K562 (cell line): Measurements from ENCODE around the gene DRC1. TPM values are rescaled to one million over a fixed set of nuclear protein-coding genes. Genes with fewer than 3 reads are reported as not detected.
A peak's percentile ranks its signal among the peaks of the same experiment; 100 is the strongest.

Experiments used
- ARNT ChIP-seq, 2 experiments: fragments of 450-650 bp; IDR thresholded peaks; 2 replicates each; pipeline ENCODE4 v1.6.1; 2016; ENCODE audit warnings: mild to moderate bottlenecking in 1 of 2
- BCL6 ChIP-seq: fragments of 250-450 bp; sonication (Bioruptor Pico); IDR thresholded peaks from 2 replicates; pipeline ENCODE4 v1.4.0; 2020
- CHD1 ChIP-seq: fragments of 200-600 bp; sonication (generic); IDR thresholded peaks from one replicate; pipeline ENCODE4 v1.6.1; 2012; ENCODE audit warnings: mild to moderate bottlenecking, moderate library complexity, low read length, inconsistent platforms
- CHD2 ChIP-seq: IDR thresholded peaks from 2 replicates; pipeline ENCODE4 v1.6.1; 2011; ENCODE audit warnings: low read depth, low read length
- FOXJ2 ChIP-seq: fragments of 200-800 bp; sonication (Bioruptor generic); IDR thresholded peaks from 2 replicates; pipeline ENCODE4 v1.6.1; 2016; ENCODE audit warnings: missing genetic modification characterization, missing compliant biosample characterization
- FOXK2 ChIP-seq, 2 experiments: fragments of 450-650 bp; IDR thresholded peaks in 1 of 2; conservative IDR thresholded peaks in 1 of 2; 2 replicates each; pipeline ENCODE4 v1.6.1; 2016; ENCODE audit warnings: low read depth in 2 of 2, mild to moderate bottlenecking in 1 of 2
- IFI16 ChIP-seq: fragments of 250-450 bp; sonication (Bioruptor Pico); IDR thresholded peaks from 2 replicates; pipeline ENCODE4 v2.1.2; 2022; ENCODE audit warnings: mild to moderate bottlenecking, inconsistent platforms
- MYC ChIP-seq, 2 experiments: fragments of 250-450 bp in 1 of 2; sonication (Bioruptor Pico) in 1 of 2; IDR thresholded peaks; 2 replicates each; pipeline versions ENCODE4 v1.5.1 to v1.6.1; 2012 to 2021; ENCODE audit warnings: low read depth in 2 of 2, borderline replicate concordance in 1 of 2, improper control_type of control experiment in 1 of 2, low read length in 1 of 2, mild to moderate bottlenecking in 1 of 2, moderate library complexity in 1 of 2
- NELFE ChIP-seq: IDR thresholded peaks from 2 replicates; pipeline ENCODE4 v1.6.1; 2011; ENCODE audit warnings: mild to moderate bottlenecking; ENCODE audit not compliant: insufficient read depth, insufficient read length
- NFRKB ChIP-seq: fragments of 450-650 bp; IDR thresholded peaks from 2 replicates; pipeline ENCODE4 v1.6.1; 2016; ENCODE audit warnings: low read depth
- NR2F6 ChIP-seq: fragments of 450-650 bp; formaldehyde crosslinking; IDR thresholded peaks from 2 replicates; pipeline ENCODE4 v1.4.0; 2020; ENCODE audit warnings: mild to moderate bottlenecking
- POLR2H ChIP-seq: IDR thresholded peaks from 2 replicates; pipeline ENCODE4 v1.6.1; 2016; ENCODE audit warnings: missing genetic modification characterization, low read depth, mild to moderate bottlenecking, control low read depth, missing compliant biosample characterization, moderate library complexity
- SAFB ChIP-seq: fragments of 200-400 bp; formaldehyde crosslinking; IDR thresholded peaks from 2 replicates; pipeline ENCODE4 v1.6.1; 2017; ENCODE audit warnings: low read depth, low read length, borderline replicate concordance
- SNIP1 ChIP-seq: fragments of 450-650 bp; IDR thresholded peaks from 2 replicates; pipeline ENCODE4 v1.7.1; 2017; ENCODE audit warnings: low read depth, mild to moderate bottlenecking
- TAL1 ChIP-seq: fragments of 450-650 bp; IDR thresholded peaks from 2 replicates; pipeline ENCODE4 v1.6.1; 2016; ENCODE audit warnings: mild to moderate bottlenecking
- ZBED1 ChIP-seq: IDR thresholded peaks from 2 replicates; pipeline ENCODE4 v1.6.1; 2014
- ZBTB7A ChIP-seq: IDR thresholded peaks from 2 replicates; pipeline ENCODE4 v1.6.1; 2011; ENCODE audit warnings: low read depth, mild to moderate bottlenecking, low read length, moderate library complexity, borderline replicate concordance; ENCODE audit not compliant: control insufficient read depth
- ZC3H8 ChIP-seq: fragments of 450-650 bp; IDR thresholded peaks from 2 replicates; pipeline ENCODE4 v1.6.1; 2017
- ZKSCAN8 ChIP-seq: fragments of 200-800 bp; sonication (Bioruptor generic); IDR thresholded peaks from 2 replicates; pipeline ENCODE4 v1.6.1; 2016; ENCODE audit warnings: missing genetic modification characterization, missing compliant biosample characterization
- ZNF121 ChIP-seq: sonication (generic); formaldehyde crosslinking; conservative IDR thresholded peaks from 2 replicates; pipeline ENCODE4 v1.8.0; 2022; ENCODE audit warnings: missing genetic modification reagents
- ZNF280A ChIP-seq: fragments of 450-650 bp; IDR thresholded peaks from 2 replicates; pipeline ENCODE4 v1.6.1; 2018; ENCODE audit warnings: mild to moderate bottlenecking, low read depth; ENCODE audit not compliant: partially characterized antibody
- ZNF280B ChIP-seq: fragments of 250-450 bp; sonication (Bioruptor Pico); IDR thresholded peaks from 2 replicates; pipeline ENCODE4 v1.5.1; 2021; ENCODE audit warnings: mild to moderate bottlenecking
- ZNF57 ChIP-seq: fragments of 450-650 bp; formaldehyde crosslinking; IDR thresholded peaks from 2 replicates; pipeline ENCODE4 v1.4.0; 2020; ENCODE audit warnings: mild to moderate bottlenecking, moderate library complexity
- ZNF696 ChIP-seq: fragments of 250-450 bp; sonication (Bioruptor Pico); conservative IDR thresholded peaks from 2 replicates; pipeline ENCODE4 v1.4.0; 2020; ENCODE audit warnings: mild to moderate bottlenecking, moderate library complexity
- polyA plus RNA-seq, 8 experiments: library from polyadenylated mRNA; depleted of rRNA in 4 of 8; stranded (reverse) in 5 of 8; unstranded in 3 of 8; fragments of >200 nt; fragmentation: Nextera tagmentation in 2 of 8; fragmentation: Illumina TruSeq in 1 of 8; extraction: Ambion mirVana in 2 of 8; extraction: Trizol in 1 of 8; gene quantifications; 2 replicates each; pipeline versions ENCODE4 v1.2.1 to v1.2.3, GENCODE V29; 2011 to 2014; ENCODE audit warnings: inconsistent platforms in 1 of 8, missing spikeins in 1 of 8
- total RNA-seq, 7 experiments: library from RNA; depleted of rRNA in 6 of 7; stranded (reverse); fragments of >200 nt in 6 of 7; fragmentation: Illumina TruSeq in 2 of 7; extraction: Trizol in 2 of 7; gene quantifications; 2 replicates each; pipeline versions ENCODE4 v1.2.1 to v1.2.3, GENCODE V29; 2011 to 2021; ENCODE audit warnings: low replicate concordance in 1 of 7
- TF ChIP-seq, protein P1 (sequence below): sonication (generic); formaldehyde crosslinking; IDR thresholded peaks from 2 replicates; pipeline ENCODE4 v1.8.1; 2023; ENCODE audit warnings: mild to moderate bottlenecking, missing genetic modification reagents, moderate library complexity
- TF ChIP-seq, protein P2 (sequence below): fragments of 450-650 bp; IDR thresholded peaks from 2 replicates; pipeline ENCODE4 v1.6.1; 2016; ENCODE audit warnings: missing biosample characterization, missing genetic modification characterization

DRC1 gene
- total and polyA plus RNA-seq, 9 of the 15 experiments (the other 6 are each of a cell fraction or from before 2014, with no cell fraction given): 0.07 to 0.10 TPM; not detected in 7

DNA sequence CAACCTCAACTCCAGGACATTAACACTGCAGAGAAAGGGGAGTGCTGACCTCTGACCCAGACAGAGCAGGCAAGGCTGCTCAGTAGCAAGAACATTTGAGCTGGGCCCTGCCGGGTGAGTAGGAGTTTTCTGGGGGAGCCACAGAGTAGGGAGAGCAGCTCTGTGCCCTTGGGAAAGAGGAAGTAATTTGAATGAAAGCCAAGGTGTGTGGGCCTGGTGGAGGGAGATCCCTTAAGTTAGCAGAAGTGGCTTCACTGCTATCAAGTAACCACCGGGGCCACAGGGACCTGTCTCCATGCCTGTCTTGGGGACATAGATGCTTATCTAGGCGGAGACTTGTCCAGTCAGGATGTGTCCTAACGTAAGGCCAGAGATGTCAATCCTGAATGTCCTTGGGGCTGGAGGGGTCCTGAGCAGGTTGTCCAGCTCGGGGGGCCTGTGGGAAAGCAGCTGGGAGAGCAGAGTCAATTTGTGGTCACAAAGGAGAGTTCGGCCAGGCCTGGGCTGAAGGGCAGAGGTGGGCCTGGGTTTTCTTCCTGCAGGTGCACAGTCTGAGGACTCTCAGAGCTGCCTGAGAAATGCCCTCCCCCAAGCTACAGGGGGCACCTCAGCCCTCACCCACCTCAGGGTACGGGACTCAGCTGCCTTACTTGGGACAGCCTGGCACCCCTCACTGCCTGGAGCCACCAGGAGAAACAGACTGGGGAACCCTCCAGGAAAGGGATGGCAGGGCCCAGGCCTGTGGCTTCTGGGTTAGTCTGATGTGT lies 91.2 kb downstream of the DRC1 start (continued):
- TF ChIP-seq NELFE (no peak), TAL1 (peak; percentile 41; the same call in 1 of the 2 replicates), ZBTB7A (0 out of 2 replicates have a peak, but pooled peaks have one; percentile 37), MYC (IDR thresholded peaks at IDR 0.05; ENCODE audit: low read depth, low read length) (no peak), MYC (CRISPR knock-in tag; IDR thresholded peaks at IDR 0.05; ENCODE audit: borderline replicate concordance, low read depth) (no peak), ARNT (IDR thresholded peaks at IDR 0.05) (no peak), ZNF280B (CRISPR knock-in tag) (no peak), NFRKB (no peak), BCL6 (no peak), SAFB (no peak), SNIP1 (no peak), IFI16 (CRISPR knock-in tag) (no peak), ZNF57 (CRISPR knock-in tag) (no peak), CHD2 (no peak), FOXJ2 (no peak), ZNF121 (CRISPR knock-in tag) (no peak), CHD1 (no peak), POLR2H (tag) (no peak), ZKSCAN8 (CRISPR knock-in tag) (no peak), ZC3H8 (no peak), ZNF696 (no peak), FOXK2 (conservative IDR thresholded peaks at IDR 0.05 in 1 of 2, IDR thresholded peaks at IDR 0.05 in 1 of 2; ENCODE audit: low read depth in 2 of 2) (no peak), ZNF280A (no peak), ZBED1 (no peak), NR2F6 (CRISPR knock-in tag) (no peak)
- TF ChIP-seq, protein P1, sequence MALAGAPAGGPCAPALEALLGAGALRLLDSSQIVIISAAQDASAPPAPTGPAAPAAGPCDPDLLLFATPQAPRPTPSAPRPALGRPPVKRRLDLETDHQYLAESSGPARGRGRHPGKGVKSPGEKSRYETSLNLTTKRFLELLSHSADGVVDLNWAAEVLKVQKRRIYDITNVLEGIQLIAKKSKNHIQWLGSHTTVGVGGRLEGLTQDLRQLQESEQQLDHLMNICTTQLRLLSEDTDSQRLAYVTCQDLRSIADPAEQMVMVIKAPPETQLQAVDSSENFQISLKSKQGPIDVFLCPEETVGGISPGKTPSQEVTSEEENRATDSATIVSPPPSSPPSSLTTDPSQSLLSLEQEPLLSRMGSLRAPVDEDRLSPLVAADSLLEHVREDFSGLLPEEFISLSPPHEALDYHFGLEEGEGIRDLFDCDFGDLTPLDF: no peak
- TF ChIP-seq, protein P2, sequence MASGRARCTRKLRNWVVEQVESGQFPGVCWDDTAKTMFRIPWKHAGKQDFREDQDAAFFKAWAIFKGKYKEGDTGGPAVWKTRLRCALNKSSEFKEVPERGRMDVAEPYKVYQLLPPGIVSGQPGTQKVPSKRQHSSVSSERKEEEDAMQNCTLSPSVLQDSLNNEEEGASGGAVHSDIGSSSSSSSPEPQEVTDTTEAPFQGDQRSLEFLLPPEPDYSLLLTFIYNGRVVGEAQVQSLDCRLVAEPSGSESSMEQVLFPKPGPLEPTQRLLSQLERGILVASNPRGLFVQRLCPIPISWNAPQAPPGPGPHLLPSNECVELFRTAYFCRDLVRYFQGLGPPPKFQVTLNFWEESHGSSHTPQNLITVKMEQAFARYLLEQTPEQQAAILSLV: no peak
